C4-2B (cell line): ENCODE measurements around the gene CFAP53.

ENCODE experiments used
- ZFX ChIP-seq: fragments of 450-650 bp; IDR thresholded peaks from 2 replicates; pipeline ENCODE4 v1.6.1; 2017
- TF ChIP-seq, protein P1 (sequence below): fragments of 450-650 bp; conservative IDR thresholded peaks from 2 replicates; pipeline ENCODE4 v1.5.1; 2017; ENCODE audit warnings: mild to moderate bottlenecking

DNA sequence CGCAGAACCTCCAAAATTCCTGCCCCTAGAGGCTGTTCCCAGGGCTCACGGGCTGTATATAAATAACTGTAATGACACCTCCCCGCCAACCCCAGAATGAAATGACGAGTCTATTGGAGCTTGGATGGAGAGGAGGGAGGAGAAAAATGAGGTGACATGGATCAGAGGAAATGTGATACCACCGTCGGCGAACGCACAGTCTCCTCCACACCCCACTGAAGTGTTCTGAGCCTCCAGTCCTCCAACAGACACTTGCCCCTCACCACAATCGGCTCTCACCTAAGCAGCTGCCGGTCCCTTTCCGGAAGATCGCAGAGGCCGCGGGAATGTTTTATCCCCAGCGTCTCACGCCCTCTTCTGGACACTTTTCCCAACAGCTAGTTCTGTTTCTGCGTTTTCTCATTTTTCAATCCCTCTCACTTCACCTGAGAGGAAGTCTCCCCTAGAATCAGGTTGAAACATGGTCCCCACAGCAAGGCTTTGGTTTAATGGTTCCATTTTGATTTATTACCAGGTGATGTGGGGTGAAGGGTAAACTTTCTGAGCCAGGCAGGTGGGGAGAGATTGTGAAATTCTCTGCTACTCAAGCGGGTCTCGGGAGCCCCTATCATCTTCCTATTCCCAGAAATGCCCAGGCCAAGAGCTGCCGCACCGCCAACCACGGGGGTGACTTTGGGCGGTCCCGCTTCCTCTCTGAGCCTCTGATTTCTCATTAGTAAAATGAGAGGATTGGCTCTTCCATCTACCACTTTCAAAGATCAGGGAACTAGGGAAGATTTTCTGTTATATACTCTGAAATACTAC, 62.3 kb downstream of the CFAP53 start:
- TF ChIP-seq, protein P1, sequence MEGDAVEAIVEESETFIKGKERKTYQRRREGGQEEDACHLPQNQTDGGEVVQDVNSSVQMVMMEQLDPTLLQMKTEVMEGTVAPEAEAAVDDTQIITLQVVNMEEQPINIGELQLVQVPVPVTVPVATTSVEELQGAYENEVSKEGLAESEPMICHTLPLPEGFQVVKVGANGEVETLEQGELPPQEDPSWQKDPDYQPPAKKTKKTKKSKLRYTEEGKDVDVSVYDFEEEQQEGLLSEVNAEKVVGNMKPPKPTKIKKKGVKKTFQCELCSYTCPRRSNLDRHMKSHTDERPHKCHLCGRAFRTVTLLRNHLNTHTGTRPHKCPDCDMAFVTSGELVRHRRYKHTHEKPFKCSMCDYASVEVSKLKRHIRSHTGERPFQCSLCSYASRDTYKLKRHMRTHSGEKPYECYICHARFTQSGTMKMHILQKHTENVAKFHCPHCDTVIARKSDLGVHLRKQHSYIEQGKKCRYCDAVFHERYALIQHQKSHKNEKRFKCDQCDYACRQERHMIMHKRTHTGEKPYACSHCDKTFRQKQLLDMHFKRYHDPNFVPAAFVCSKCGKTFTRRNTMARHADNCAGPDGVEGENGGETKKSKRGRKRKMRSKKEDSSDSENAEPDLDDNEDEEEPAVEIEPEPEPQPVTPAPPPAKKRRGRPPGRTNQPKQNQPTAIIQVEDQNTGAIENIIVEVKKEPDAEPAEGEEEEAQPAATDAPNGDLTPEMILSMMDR: peak; percentile 81
- no peak for TF ChIP-seq ZFX
